ENCODE measurements around the gene S100A3. TPM values are rescaled to one million over a fixed set of nuclear protein-coding genes. Genes with fewer than 3 reads are reported as not detected.

S100A3 gene
- polyA plus RNA-seq, 3 donors = 0.31 to 0.54 TPM; not detected in 1

GRCh38 chr1:153536671-153537375, 12.2 kb downstream of the S100A3 start:
- Mint-ChIP-seq H3K27me3 (ENCODE audit: low read depth in 3 of 3) (peaks cover 0 to 3% (median 0%) of the 10 kb centered on the region in 3 donors), H3K36me3 (peaks cover 23 to 30% of the 10 kb centered on the region in 2 donors), H3K9me3 (peaks cover 0 to 1% (median 0%) of the 10 kb centered on the region in 7 donors), H3K4me1 (peaks cover 84% of the 10 kb centered on the region), H3K4me3 (peak overlapping the region; percentile 93), H3K27ac (peak overlapping the region; percentile 95 to 99 (median 97))
- H2AFZ ChIP-seq (ENCODE audit: insufficient read depth, low read depth, low read length, poor library complexity, severe bottlenecking) = no peak overlapping the region
- H4K20me1 ChIP-seq (ENCODE audit: insufficient read depth, low read length) = peaks cover 30% of the 10 kb centered on the region
- peaks cover 4 to 6% of the 10 kb centered on the region in 2 donors for H3K36me3 ChIP-seq (replicated peaks in 1 of 2; ENCODE audit: control insufficient read depth in 1 of 2, insufficient read depth in 2 of 2, low read length in 2 of 2)
- peaks cover 43% of the 10 kb centered on the region for H3K79me2 ChIP-seq (ENCODE audit: insufficient read depth, low read length)
- H3K4me3 ChIP-seq (replicated peaks in 1 of 3; ENCODE audit: low read depth in 2 of 3, low read length in 3 of 3) = peak overlapping the region; percentile 70 to 91 (median 84)
- intact Hi-C loops (cut with micrococcal nuclease) = no loop called here
- H3K27ac ChIP-seq (ENCODE audit: low read depth in 1 of 2, low read length in 2 of 2) = peak overlapping the region; percentile 96 to 98
- no peaks in the 10 kb centered on the region for H3K27me3 ChIP-seq (ENCODE audit: control insufficient read depth in 2 of 2, insufficient read depth in 2 of 2, low read length in 2 of 2)
- peak in 2 of 3 donors; percentile 54 to 77 for DNase-seq
- TF ChIP-seq CTCF (IDR thresholded peaks at IDR 0.05) = no peak
- H3K4me2 ChIP-seq (replicated peaks; ENCODE audit: extremely low read depth, low read length, poor library complexity, severe bottlenecking) = peak overlapping the region; percentile 98
- peaks cover 75 to 87% of the 10 kb centered on the region in 2 donors for H3K4me1 ChIP-seq (ENCODE audit: control insufficient read depth in 1 of 2, insufficient read depth in 2 of 2, low read length in 2 of 2)
- H3K9ac ChIP-seq (ENCODE audit: insufficient read depth, low read length, poor library complexity, severe bottlenecking) = peak overlapping the region; percentile 93
- WGBS (ENCODE audit: insufficient coverage) = 48% methylated on average over 8 of the region's 9 CpGs
- no peaks in the 10 kb centered on the region for H3K9me3 ChIP-seq (replicated peaks in 1 of 2; ENCODE audit: control insufficient read depth in 1 of 2, insufficient read depth in 1 of 2, low read length in 2 of 2)

GRCh38 chr1:153536012-153536670, 12.9 kb downstream of the S100A3 start:
- Histone ChIP-seq H3K4me2 (replicated peaks; ENCODE audit: extremely low read depth, low read length, poor library complexity, severe bottlenecking) (peak overlapping the region; percentile 98), H2AFZ (ENCODE audit: insufficient read depth, low read depth, low read length, poor library complexity, severe bottlenecking) (peak overlapping the region; percentile 40), H3K4me1 (ENCODE audit: control insufficient read depth in 1 of 2, insufficient read depth in 2 of 2, low read length in 2 of 2) (peaks cover 71 to 84% of the 10 kb centered on the region in 2 donors), H3K27me3 (ENCODE audit: control insufficient read depth in 2 of 2, insufficient read depth in 2 of 2, low read length in 2 of 2) (no peaks in the 10 kb centered on the region), H4K20me1 (ENCODE audit: insufficient read depth, low read length) (peaks cover 30% of the 10 kb centered on the region), H3K9ac (ENCODE audit: insufficient read depth, low read length, poor library complexity, severe bottlenecking) (peak overlapping the region; percentile 93), H3K27ac (ENCODE audit: low read depth in 1 of 2, low read length in 2 of 2) (peak overlapping the region; percentile 96 to 98), H3K9me3 (replicated peaks in 1 of 2; ENCODE audit: control insufficient read depth in 1 of 2, insufficient read depth in 1 of 2, low read length in 2 of 2) (no peaks in the 10 kb centered on the region), H3K4me3 (replicated peaks in 1 of 3; ENCODE audit: low read depth in 2 of 3, low read length in 3 of 3) (peak overlapping the region; percentile 70 to 91 (median 84)), H3K79me2 (ENCODE audit: insufficient read depth, low read length) (peaks cover 47% of the 10 kb centered on the region), H3K36me3 (replicated peaks in 1 of 2; ENCODE audit: control insufficient read depth in 1 of 2, insufficient read depth in 2 of 2, low read length in 2 of 2) (peaks cover 6% of the 10 kb centered on the region in 2 donors)
- Mint-ChIP-seq H3K4me1 (peaks cover 82% of the 10 kb centered on the region), H3K36me3 (peaks cover 26 to 35% of the 10 kb centered on the region in 2 donors), H3K9me3 (peaks cover 0 to 1% (median 0%) of the 10 kb centered on the region in 7 donors), H3K27ac (peak overlapping the region; percentile 95 to 99 (median 97)), H3K4me3 (peak overlapping the region; percentile 93), H3K27me3 (ENCODE audit: low read depth in 3 of 3) (peaks cover 0 to 3% (median 0%) of the 10 kb centered on the region in 3 donors)
- under 1% methylated on average over 30 of the region's 38 CpGs for WGBS (ENCODE audit: insufficient coverage)
- peak; percentile 90 to 94 (median 90) for DNase-seq
- intact Hi-C loops (cut with micrococcal nuclease) = no loop called here
- no peak for TF ChIP-seq CTCF (IDR thresholded peaks at IDR 0.05)
